Measurements from ENCODE around the gene IGF1.

The IGF1 gene

DNA sequence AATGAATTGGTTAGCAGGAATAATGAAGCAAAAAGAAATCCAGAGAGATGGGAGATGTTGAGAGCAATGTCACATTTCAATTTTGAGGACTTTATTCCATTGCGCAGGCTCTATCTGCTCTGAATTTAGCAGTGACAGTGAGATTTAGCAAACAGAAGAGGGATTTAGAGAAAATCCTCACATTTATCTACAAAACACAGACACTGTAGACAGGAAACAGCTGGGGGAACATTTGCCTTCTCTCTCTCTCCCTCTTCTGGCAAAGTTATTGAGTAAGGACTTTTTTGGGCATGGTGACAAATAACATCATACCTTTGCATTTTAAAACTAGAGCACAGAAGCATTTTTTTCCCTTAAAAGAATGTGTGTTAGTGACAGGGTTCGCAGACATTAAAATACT is at the start of gene IGF1:
IGF1 (minus strand) TSS at position 158 of the 400 bp plus-strand sequence. CDS start 182 bp downstream, outside the sequence.
- no peak for FAIRE-seq

- no peak for FAIRE-seq
These were observed 47.7 kb upstream of the IGF1 start for GRCh38 chr12:102528111-102528510.

- no peak for FAIRE-seq
These were observed 46.9 kb upstream of the IGF1 start for GRCh38 chr12:102527171-102527720.

- no peak for FAIRE-seq
These were observed 46.3 kb upstream of the IGF1 start for GRCh38 chr12:102526656-102527055.

- FAIRE-seq: no peak
These were observed 42.4 kb upstream of the IGF1 start for GRCh38 chr12:102522768-102523167.

- no peak for FAIRE-seq
These were observed 41.4 kb upstream of the IGF1 start for GRCh38 chr12:102521662-102522277.

DNA sequence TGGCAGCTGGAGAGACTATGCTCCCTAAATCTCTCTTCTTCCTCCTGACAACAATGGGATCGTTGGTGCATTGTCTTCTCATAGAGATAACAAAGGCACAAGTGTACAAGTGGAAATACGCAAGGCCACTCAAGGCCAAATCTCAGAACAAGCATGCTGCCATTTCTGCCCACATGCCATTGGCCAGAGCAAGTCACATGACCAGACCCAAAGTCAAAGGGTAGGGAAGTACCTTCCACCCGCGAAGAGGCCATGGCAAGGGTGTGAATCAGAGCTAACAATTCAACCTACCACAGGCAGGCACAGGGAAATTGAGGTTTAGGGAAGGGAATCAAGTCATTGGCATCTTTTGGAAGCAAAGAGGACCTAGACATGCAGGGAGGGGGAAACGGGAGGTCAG is 38.5 kb upstream of the IGF1 start:
- no peak for FAIRE-seq

DNA sequence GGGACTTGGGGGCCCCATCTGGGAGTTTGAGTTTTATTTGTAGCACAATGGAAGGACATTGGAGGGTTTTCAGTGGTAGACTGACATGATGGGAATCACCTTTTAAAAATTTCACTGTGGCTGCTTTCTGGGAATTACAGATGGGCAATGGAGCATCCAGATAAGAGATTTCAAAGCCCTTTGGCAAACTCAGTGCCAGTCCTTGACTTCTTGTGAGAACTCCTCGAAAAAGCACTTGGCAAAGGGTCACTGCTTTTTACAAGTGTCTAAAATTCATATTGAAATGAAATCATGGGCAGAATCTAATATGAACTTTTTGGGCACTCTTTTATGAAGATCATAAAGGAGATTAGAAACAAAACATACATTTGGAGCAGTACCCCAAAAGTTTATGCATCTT is 34.3 kb upstream of the IGF1 start:
- FAIRE-seq: no peak

GRCh38 chr12:102513739-102514138 is 33.4 kb upstream of the IGF1 start:
- FAIRE-seq: no peak

GRCh38 chr12:102513272-102513671 is 32.9 kb upstream of the IGF1 start:
- FAIRE-seq: no peak

DNA sequence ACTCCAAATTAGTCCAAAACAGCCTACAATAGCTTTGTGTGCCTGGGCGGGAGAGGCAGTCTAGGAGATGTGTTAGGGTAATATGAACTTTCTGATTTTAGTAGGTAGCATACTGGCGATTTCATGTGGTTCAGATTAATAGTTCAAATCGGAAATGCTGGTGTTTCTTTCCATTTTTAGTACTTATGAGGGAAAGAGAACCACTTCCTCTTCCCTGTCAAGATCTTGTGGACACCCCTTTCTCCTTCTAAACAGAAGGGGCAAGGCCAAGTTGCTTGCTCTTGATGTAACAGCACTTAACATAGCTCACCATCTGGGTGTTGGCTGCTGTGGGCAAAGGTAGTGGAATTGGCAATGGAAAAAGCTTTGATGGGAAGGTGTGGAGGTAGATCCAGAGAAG is 32.2 kb upstream of the IGF1 start:
- FAIRE-seq: no peak

- FAIRE-seq: no peak
These were observed 31.2 kb upstream of the IGF1 start for GRCh38 chr12:102511575-102511974.

GRCh38 chr12:102510463-102510862 is 30.1 kb upstream of the IGF1 start:
- no peak for FAIRE-seq

DNA sequence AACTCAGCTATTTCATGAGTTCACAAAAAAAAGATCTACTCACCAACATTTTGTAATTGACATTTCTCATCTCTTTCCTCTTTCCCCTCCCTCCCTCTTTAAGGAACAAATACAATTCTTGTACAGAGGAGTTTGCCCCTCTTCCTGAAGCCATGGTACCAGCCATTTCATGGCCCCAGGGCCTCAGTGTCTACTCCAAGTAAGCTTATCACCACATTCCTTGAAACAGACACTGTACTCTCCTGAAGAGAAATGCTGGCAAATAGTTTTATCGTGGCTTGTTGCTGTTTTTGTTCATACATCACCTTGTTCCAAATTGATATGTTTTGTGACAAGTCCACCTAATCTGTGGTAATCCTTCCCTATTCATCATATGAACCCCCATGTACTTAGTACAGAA is 29.7 kb upstream of the IGF1 start:
- FAIRE-seq: no peak

DNA sequence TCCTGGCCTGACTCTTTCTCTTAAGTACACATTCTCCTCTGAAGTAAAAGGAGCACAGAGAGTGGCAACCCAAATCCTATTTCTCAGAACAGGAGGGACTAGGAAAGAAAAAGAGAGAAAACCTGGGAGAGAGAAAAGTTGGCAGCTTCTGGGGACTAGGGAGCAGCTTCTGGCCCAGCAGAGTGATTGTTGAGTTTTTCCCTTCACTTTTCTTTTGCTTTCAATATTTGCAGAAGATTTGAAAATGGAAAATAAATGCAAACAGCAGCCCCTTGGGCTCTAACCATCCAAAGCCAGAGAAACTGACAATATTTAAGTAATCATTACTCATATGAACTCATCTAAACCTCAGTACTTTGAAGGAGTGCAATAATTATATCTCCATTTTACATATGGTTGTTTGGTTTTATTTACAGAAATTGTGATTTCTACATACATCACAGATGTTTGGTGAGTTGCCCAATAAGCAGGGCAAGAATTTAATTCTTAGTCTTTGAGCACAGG is 28.8 kb upstream of the IGF1 start:
- FAIRE-seq: no peak

DNA sequence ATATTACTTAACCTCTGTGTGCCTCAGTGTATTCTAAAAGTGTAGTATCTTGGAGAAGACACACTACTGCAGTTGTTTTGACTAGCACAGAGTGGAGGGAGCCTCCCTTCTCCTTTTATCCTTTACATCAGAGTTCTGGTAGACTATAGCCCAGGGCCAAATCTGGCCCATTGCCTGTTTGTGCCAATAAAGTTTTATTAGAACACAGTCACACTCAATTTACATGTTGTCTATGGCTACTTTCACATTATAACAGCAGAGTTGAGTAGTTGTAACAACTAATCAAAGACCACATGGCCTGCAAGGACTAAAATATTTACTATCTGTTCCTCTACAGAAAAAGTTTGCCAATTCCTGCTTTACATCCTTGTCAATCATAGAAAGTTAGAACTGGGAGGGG is 27.7 kb upstream of the IGF1 start:
- FAIRE-seq: no peak

- FAIRE-seq: no peak
These were observed 26.9 kb upstream of the IGF1 start for GRCh38 chr12:102507301-102507700.

GRCh38 chr12:102504871-102505270 is 24.5 kb upstream of the IGF1 start:
- FAIRE-seq: no peak

DNA sequence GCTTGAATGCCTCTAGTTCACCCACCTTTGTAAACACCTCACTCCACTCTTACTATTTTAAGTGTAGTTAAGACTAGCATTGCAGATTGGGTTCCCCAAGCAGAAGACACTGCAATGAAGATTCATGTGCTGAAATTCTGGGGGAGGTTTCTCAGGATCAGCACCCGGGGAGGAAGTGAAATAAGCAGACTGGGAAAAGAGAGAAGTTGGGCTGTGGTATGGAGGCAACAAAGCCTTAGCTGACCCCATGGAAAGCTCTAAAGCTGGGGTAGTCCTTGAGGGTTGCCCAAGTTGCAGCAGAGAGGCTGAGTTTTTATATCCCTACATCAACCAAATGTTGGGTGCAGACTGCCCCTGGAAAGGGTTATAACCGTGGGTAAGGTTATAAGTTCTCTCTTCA is 23.9 kb upstream of the IGF1 start:
- FAIRE-seq: no peak

- FAIRE-seq: no peak
These were observed 23.5 kb upstream of the IGF1 start for GRCh38 chr12:102503831-102504230.

DNA sequence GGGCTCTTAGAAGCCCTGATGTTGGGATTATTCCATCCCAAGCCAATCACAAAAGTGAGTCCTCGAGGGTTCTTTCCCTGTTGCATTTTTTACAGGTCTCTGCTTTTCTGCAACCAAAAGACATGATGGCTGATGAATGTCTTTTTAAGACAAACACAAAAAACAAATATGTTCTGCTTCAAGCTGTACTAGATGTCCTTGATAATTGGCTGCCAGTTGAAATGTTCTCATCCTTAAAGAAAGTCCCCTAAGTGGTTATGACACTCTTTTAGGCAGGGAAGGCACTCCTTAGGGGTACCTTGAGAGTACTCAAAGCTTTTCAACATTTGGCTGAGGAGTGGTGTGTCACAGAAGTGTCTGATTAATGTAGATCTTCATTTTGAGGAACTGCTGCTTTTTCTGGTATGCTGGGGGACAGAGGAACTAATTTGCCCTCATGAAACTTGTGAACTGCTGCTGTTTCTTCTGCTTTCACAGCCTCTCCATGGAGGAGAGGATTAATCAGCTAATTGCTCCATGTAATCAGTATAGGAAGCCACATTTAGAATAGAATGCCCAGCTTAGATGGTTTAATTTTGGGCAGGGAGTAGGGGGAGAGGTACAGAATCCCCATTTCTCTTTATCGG is 22.8 kb upstream of the IGF1 start:
- FAIRE-seq: no peak

- FAIRE-seq: no peak
These were observed 21.4 kb upstream of the IGF1 start for GRCh38 chr12:102501773-102502172.

DNA sequence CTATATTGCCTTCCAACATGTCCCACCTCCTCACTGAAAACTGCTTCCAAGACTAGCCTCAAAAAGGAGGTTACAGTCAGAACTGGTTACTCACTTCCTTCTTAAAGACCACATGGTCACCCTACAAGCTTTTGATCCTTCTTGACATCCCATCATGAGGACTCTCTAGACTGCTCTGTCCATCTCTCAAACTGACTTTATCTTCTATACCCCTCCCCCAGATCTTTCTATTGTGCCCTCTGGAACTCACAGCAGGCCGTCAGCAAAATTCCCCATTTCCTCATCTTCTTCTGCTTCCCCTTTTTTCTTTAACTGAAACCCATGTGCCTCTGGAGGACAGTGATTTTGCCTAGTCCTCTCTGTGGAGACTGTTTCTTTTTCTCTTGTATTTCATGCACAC is 18.1 kb upstream of the IGF1 start:
- FAIRE-seq: no peak

DNA sequence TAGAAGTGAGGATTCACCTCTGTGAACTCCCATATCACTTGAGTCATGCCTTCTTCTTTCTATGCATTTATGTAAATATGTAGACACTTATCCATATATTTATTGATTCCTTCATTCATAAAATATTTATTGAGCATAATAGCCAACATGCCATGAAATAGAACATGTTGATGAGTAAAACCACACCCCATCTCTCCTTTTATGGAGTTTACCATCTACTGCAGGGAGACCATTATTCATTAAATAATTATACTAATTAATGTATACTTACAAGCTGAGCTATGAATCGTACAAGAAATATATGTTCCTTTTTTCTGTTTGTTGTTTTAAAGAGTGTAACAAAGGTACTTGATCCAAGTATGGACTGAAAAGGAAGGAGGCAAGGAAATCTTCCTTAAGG is 17.4 kb upstream of the IGF1 start:
- no peak for FAIRE-seq

DNA sequence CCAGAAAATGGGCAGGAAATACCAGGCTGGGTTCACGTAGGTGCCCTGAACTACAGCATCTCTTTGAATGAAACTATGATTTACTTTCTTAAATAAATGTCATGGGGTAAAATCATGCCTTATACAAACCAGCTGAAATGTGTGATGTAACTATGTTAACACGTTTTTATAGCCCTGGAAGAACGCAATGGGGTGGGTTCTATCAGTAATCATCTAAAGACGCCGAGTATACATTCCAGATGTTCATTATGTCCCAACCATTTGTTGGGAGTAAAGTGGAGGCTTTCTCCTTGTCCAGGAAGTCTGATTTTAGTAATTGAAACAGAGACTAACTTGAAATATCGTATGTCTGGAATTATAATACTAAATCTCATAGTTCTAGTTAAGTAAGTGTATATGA is 16.2 kb upstream of the IGF1 start:
- FAIRE-seq: no peak

Data from TTC549 (cell line).